K562 (cell line): ENCODE data around the gene AP2S1. TPM values are rescaled to one million over a fixed set of nuclear protein-coding genes. Genes with fewer than 3 reads are reported as not detected.

Experiments
- ATAC-seq: fragments of 200-7000 bp; cut with Tn5 transposase; 3 replicates; pipeline ENCODE4 v1.9.1; 2020; ENCODE audit warnings: moderate library complexity
- BruUV-seq: library from RNA; stranded (reverse); fragments of 400-500 nt; replicated peaks from 2 replicates; lab custom pipeline; 2021; lab: Mats Ljungman, UMichigan
- CTCF ChIA-PET: fragments of 300-600 bp; formaldehyde crosslinking; extraction: SDS; loops from one replicate; lab custom pipeline; 2021; ENCODE audit warnings: low intra/inter-chr PET ratio; lab: Yijun Ruan, JAX
- POLR2A ChIA-PET: fragments of 300-600, 350-650 bp; sonication (Branson Sonifier 250); formaldehyde crosslinking; extraction: SDS; loops from one replicate; lab custom pipeline; 2021; ENCODE audit warnings: antibody characterized with exemption, inconsistent platforms; lab: Yijun Ruan, JAX
- DNase-seq, 4 experiments: peaks; one replicate each; pipeline versions ENCODE4 v3.0.0 to v3.0.0-alpha.2; 2011 to 2018; ENCODE audit warnings: low spot score in 3 of 4, mixed read lengths in 3 of 4; ENCODE audit errors: extremely low read depth in 1 of 4
- FAIRE-seq: peaks from 2 replicates; lab custom pipeline; 2011; peaks lifted over from hg19 to GRCh38; lab: Jason Lieb, UNC
- H2AFZ ChIP-seq: 2 replicates; pipeline ENCODE4 v1.6.0; 2011; ENCODE audit warnings: low read depth, low read length, control low read depth, inconsistent platforms
- H3K27ac ChIP-seq: fragments of 200-600 bp; 3 replicates; pipeline ENCODE4 v1.8.0; 2011; ENCODE audit warnings: low read depth, mild to moderate bottlenecking, control low read depth, inconsistent platforms, low read length, moderate library complexity, mixed read lengths; ENCODE audit errors: extremely low read depth
- H3K27me3 ChIP-seq, 2 experiments: fragments of 300-600 bp in 1 of 2; 2 replicates in 1 of 2; 3 replicates in 1 of 2; pipeline versions ENCODE4 v1.6.0 to v1.8.0; 2011; ENCODE audit warnings: inconsistent platforms in 2 of 2, low read length in 2 of 2, mild to moderate bottlenecking in 1 of 2, mixed read lengths in 1 of 2, moderate library complexity in 1 of 2; ENCODE audit not compliant: control insufficient read depth in 2 of 2, insufficient read depth in 2 of 2
- H3K36me3 ChIP-seq: fragments of 300-600 bp; 3 replicates; pipeline ENCODE4 v1.8.0; 2011; ENCODE audit warnings: mild to moderate bottlenecking, low read length, inconsistent platforms; ENCODE audit not compliant: control insufficient read depth, insufficient read depth
- H3K4me1 ChIP-seq, 2 experiments: fragments of 200-600 bp in 1 of 2; replicated peaks in 1 of 2; 2 replicates in 1 of 2; 3 replicates in 1 of 2; pipeline versions ENCODE4 v1.5.1 to v1.8.0; 2011; ENCODE audit warnings: inconsistent platforms in 2 of 2, low read length in 2 of 2, mild to moderate bottlenecking in 1 of 2, mixed read lengths in 1 of 2, moderate library complexity in 1 of 2; ENCODE audit not compliant: control insufficient read depth in 2 of 2, insufficient read depth in 2 of 2
- H3K4me2 ChIP-seq: 2 replicates; pipeline ENCODE4 v1.6.1; 2011; ENCODE audit warnings: low read length, control low read depth, inconsistent platforms, mixed read lengths; ENCODE audit not compliant: insufficient read depth
- H3K4me3 ChIP-seq: fragments of 200-600 bp; sonication (generic), shearing (Covaris generic); 2 replicates; pipeline ENCODE4 v1.5.1; 2016; ENCODE audit warnings: control low read depth, inconsistent platforms
- H3K79me2 ChIP-seq: fragments of 200-600 bp; 3 replicates; pipeline ENCODE4 v1.8.0; 2011; ENCODE audit warnings: low read length, inconsistent platforms; ENCODE audit not compliant: control insufficient read depth, insufficient read depth
- H3K9ac ChIP-seq, 2 experiments: 2 replicates each; pipeline versions ENCODE4 v1.6.0 to v1.6.1; 2011; ENCODE audit warnings: low read depth in 2 of 2, low read length in 2 of 2, control low read depth in 1 of 2, inconsistent platforms in 1 of 2, mild to moderate bottlenecking in 1 of 2, mixed read lengths in 1 of 2; ENCODE audit not compliant: insufficient read depth in 1 of 2
- H3K9me1 ChIP-seq: one replicate; pipeline ENCODE4 v1.6.0; 2011; ENCODE audit warnings: inconsistent platforms, mild to moderate bottlenecking, low read length, moderate library complexity; ENCODE audit not compliant: control insufficient read depth, insufficient read depth
- H3K9me3 ChIP-seq: replicated peaks from 2 replicates; pipeline ENCODE4 v1.5.1; 2011; ENCODE audit warnings: low read depth, low read length, inconsistent platforms; ENCODE audit not compliant: control insufficient read depth, insufficient read depth
- H4K20me1 ChIP-seq: replicated peaks from 2 replicates; pipeline ENCODE4 v1.6.1; 2011; ENCODE audit warnings: low read length, inconsistent platforms, mixed read lengths; ENCODE audit not compliant: control insufficient read depth, insufficient read depth
- ADNP ChIP-seq: fragments of 200-800 bp; sonication (Bioruptor generic); IDR thresholded peaks from 2 replicates; pipeline ENCODE4 v1.6.1; 2016; ENCODE audit warnings: missing genetic modification characterization, missing compliant biosample characterization
- ELF2 ChIP-seq: fragments of 250-450 bp; sonication (Bioruptor Pico); IDR thresholded peaks from 2 replicates; pipeline ENCODE4 v1.5.0; 2021; ENCODE audit warnings: mild to moderate bottlenecking
- FOXP1 ChIP-seq: sonication (generic); formaldehyde crosslinking; IDR thresholded peaks from 2 replicates; pipeline ENCODE4 v1.8.0; 2022; ENCODE audit warnings: mild to moderate bottlenecking, missing genetic modification reagents
- HDAC1 ChIP-seq, 2 experiments: fragments of 450-650 bp; IDR thresholded peaks; 2 replicates each; pipeline ENCODE4 v1.6.1; 2016 to 2017; ENCODE audit warnings: inconsistent platforms in 1 of 2, mild to moderate bottlenecking in 1 of 2, moderate library complexity in 1 of 2
- KLF10 ChIP-seq: fragments of 250-450 bp; sonication (Bioruptor Pico); IDR thresholded peaks from 2 replicates; pipeline ENCODE4 v1.6.1; 2021; ENCODE audit warnings: matching md5 sums
- KLF13 ChIP-seq: fragments of 450-650 bp; IDR thresholded peaks from 2 replicates; pipeline ENCODE4 v1.6.1; 2016; ENCODE audit warnings: missing genetic modification characterization, low read depth, mild to moderate bottlenecking, missing compliant biosample characterization, moderate library complexity, borderline replicate concordance
- NBN ChIP-seq: fragments of 450-650 bp; IDR thresholded peaks from 2 replicates; pipeline ENCODE4 v1.6.1; 2016; ENCODE audit warnings: low read depth, mild to moderate bottlenecking
- RBM25 ChIP-seq: fragments of 200-400 bp; formaldehyde crosslinking; IDR thresholded peaks from 2 replicates; pipeline ENCODE4 v1.6.1; 2018; ENCODE audit warnings: low read length, low read depth, moderate library complexity; ENCODE audit not compliant: severe bottlenecking
- SMAD1 ChIP-seq: fragments of 150-350 bp; IDR thresholded peaks from 2 replicates; pipeline ENCODE4 v1.6.1; 2014; ENCODE audit warnings: low read length, low read depth; ENCODE audit not compliant: partially characterized antibody
- TOE1 ChIP-seq, 2 experiments: fragments of 450-650 bp in 1 of 2; sonication (generic) in 1 of 2; formaldehyde crosslinking in 1 of 2; IDR thresholded peaks; 2 replicates each; pipeline versions ENCODE4 v1.7.1 to v1.8.0; 2016 to 2022; ENCODE audit warnings: borderline replicate concordance in 2 of 2, mild to moderate bottlenecking in 2 of 2, antibody characterized with exemption in 1 of 2, inconsistent platforms in 1 of 2, low read depth in 1 of 2, missing genetic modification reagents in 1 of 2, moderate library complexity in 1 of 2
- ZNF197 ChIP-seq: fragments of 200-800 bp; sonication (Bioruptor generic); IDR thresholded peaks from 2 replicates; pipeline ENCODE4 v1.6.1; 2016; ENCODE audit warnings: low read depth, missing genetic modification characterization, missing compliant biosample characterization
- WGBS: fragments of 100-300 bp; shearing (Covaris generic); methylation state at CpG from one replicate; pipeline ENCODE4 v1.1.6; 2016; ENCODE audit warnings: low coverage, mixed read lengths; ENCODE audit not compliant: insufficient coverage; ENCODE audit errors: missing lambda C conversion rate; 5-methylcytosine and 5-hydroxymethylcytosine counted together
- in situ Hi-C: fragments of 300-500 bp; cut with MboI; formaldehyde crosslinking; loops from 4 replicates; pipeline ENCODE4 v1.15.0; 2018; ENCODE audit warnings: inconsistent platforms, mixed read lengths
- intact Hi-C: fragments of 100-400 bp; cut with micrococcal nuclease; formaldehyde crosslinking; loops from 2 replicates; pipeline ENCODE4 v1.14.2; 2022
- polyA plus RNA-seq, 8 experiments: library from polyadenylated mRNA; depleted of rRNA in 4 of 8; stranded (reverse) in 5 of 8; unstranded in 3 of 8; fragments of >200 nt; fragmentation: Nextera tagmentation in 2 of 8; fragmentation: Illumina TruSeq in 1 of 8; extraction: Ambion mirVana in 2 of 8; extraction: Trizol in 1 of 8; gene quantifications; 2 replicates each; pipeline versions ENCODE4 v1.2.1 to v1.2.3, GENCODE V29; 2011 to 2014; ENCODE audit warnings: inconsistent platforms in 1 of 8, missing spikeins in 1 of 8
- total RNA-seq, 7 experiments: library from RNA; depleted of rRNA in 6 of 7; stranded (reverse); fragments of >200 nt in 6 of 7; fragmentation: Illumina TruSeq in 2 of 7; extraction: Trizol in 2 of 7; gene quantifications; 2 replicates each; pipeline versions ENCODE4 v1.2.1 to v1.2.3, GENCODE V29; 2011 to 2021; ENCODE audit warnings: low replicate concordance in 1 of 7
- TF ChIP-seq, protein P1 (sequence below): sonication (generic); formaldehyde crosslinking; IDR thresholded peaks from 2 replicates; pipeline ENCODE4 v1.9.0; 2022; ENCODE audit warnings: mild to moderate bottlenecking, missing genetic modification reagents
- TF ChIP-seq, protein P2 (sequence below): fragments of 450-650 bp; IDR thresholded peaks from 2 replicates; pipeline ENCODE4 v1.6.1; 2016; ENCODE audit warnings: borderline replicate concordance
- TF ChIP-seq, protein P3 (sequence below): fragments of 200-800 bp; sonication (Bioruptor generic); IDR thresholded peaks from 2 replicates; pipeline ENCODE4 v1.6.1; 2017; ENCODE audit warnings: missing genetic modification characterization, missing compliant biosample characterization

The AP2S1 gene
- total and polyA plus RNA-seq, 9 of the 15 experiments (the other 6 are each of a cell fraction or from before 2014, with no cell fraction given) = 32.4 to 294 (median 136) TPM

DNA sequence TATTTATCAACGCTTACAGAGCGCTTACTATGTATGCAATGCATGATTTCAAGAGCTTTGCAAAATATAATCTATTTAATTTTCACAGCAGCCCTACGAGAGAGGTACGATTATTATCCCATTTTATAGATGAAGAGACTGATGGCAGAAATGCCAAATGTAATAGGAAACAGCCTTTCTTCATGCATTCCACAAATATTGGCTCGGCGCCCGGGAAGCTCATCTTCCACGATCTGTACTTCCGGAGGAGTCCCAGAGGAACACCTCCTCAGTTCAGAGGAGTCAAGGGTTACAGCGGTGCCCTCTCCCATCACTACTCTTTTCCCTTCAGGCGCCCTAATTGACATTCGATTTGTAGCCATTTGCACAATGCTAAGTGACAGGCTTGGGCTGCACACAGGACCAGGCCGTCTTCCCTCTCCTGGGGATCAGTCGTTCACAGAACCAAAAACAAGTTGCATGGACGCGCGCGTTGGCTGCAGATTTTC is 9.0 kb upstream of the AP2S1 start:
- ChIA-PET POLR2A (interaction anchor here (0.6 to 0.9 kb wide), 6 partner anchors 31 to 930 kb away, joined by 3 to 6 read pairs (median 4); partner anchors contain the start of gene SLC1A5), CTCF (interaction anchor here (0.7 kb wide), 1 partner anchor 126 kb away, joined by 3 read pairs; no protein-coding TSS in a partner anchor)
- intact Hi-C loops (loop anchor here (5.0 to 10.0 kb wide), 3 partner anchors 68 to 385 kb away; partner anchors contain the start of gene ZC3H4), in situ Hi-C loops (loop anchor here (10.0 kb wide), 2 partner anchors 265 to 385 kb away; no protein-coding TSS in a partner anchor)
- WGBS = 3% methylated on average over 18 of the region's 18 CpGs
- TSS peak; percentile 89 for BruUV-seq
- FAIRE-seq = no peak
- Histone ChIP-seq H3K79me2 (peaks cover 44% of the 10 kb centered on the region), H3K27ac (peak overlapping the region; percentile 99), H3K36me3 (0 out of 3 replicates have a peak, but pooled peaks cover 2% of the 10 kb centered on the region), H3K27me3 (no peaks in the 10 kb centered on the region), H4K20me1 (peaks cover 27% of the 10 kb centered on the region), H3K4me3 (peak overlapping the region; percentile 73), H3K9ac (peak overlapping the region; percentile 51 to 76; a peak in 2 of 4 replicates), H3K9me1 (no peaks in the 10 kb centered on the region), H3K9me3 (no peaks in the 10 kb centered on the region), H3K4me1 (peaks cover 31 to 33% of the 10 kb centered on the region in 2 experiments; a peak in 4 of 5 replicates), H3K4me2 (peak overlapping the region; percentile 85), H2AFZ (peak overlapping the region; percentile 92)
- DNase-seq = peak; percentile 43 to 92 (median 56)
- peak; percentile 0; the same call in 1 of the 3 replicates for ATAC-seq
- TF ChIP-seq, protein P1, sequence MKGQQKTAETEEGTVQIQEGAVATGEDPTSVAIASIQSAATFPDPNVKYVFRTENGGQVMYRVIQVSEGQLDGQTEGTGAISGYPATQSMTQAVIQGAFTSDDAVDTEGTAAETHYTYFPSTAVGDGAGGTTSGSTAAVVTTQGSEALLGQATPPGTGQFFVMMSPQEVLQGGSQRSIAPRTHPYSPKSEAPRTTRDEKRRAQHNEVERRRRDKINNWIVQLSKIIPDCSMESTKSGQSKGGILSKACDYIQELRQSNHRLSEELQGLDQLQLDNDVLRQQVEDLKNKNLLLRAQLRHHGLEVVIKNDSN = no peak
- TF ChIP-seq TOE1 (IDR thresholded peaks at IDR 0.05; ENCODE audit: borderline replicate concordance) (peak; percentile 37; the same call in 1 of the 2 replicates), TOE1 (CRISPR knock-in tag; IDR thresholded peaks at IDR 0.05; ENCODE audit: borderline replicate concordance, low read depth) (no peak), RBM25 (peak; percentile 87), KLF10 (CRISPR knock-in tag) (no peak), KLF13 (tag) (peak; percentile 68; the same call in 1 of the 2 replicates), FOXP1 (no peak), ADNP (peak; percentile 83), ZNF197 (CRISPR knock-in tag) (0 out of 2 replicates have a peak, but pooled peaks have one; percentile 19), NBN (peak; percentile 73; the same call in 1 of the 2 replicates), SMAD1 (peak; percentile 20), ELF2 (CRISPR knock-in tag) (0 out of 2 replicates have a peak, but pooled peaks have one; percentile 35), HDAC1 (IDR thresholded peaks at IDR 0.05) (peak in 1 of 2 experiments; percentile 94; a peak in 2 of 4 replicates)
- TF ChIP-seq, protein P2, sequence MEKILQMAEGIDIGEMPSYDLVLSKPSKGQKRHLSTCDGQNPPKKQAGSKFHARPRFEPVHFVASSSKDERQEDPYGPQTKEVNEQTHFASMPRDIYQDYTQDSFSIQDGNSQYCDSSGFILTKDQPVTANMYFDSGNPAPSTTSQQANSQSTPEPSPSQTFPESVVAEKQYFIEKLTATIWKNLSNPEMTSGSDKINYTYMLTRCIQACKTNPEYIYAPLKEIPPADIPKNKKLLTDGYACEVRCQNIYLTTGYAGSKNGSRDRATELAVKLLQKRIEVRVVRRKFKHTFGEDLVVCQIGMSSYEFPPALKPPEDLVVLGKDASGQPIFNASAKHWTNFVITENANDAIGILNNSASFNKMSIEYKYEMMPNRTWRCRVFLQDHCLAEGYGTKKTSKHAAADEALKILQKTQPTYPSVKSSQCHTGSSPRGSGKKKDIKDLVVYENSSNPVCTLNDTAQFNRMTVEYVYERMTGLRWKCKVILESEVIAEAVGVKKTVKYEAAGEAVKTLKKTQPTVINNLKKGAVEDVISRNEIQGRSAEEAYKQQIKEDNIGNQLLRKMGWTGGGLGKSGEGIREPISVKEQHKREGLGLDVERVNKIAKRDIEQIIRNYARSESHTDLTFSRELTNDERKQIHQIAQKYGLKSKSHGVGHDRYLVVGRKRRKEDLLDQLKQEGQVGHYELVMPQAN = peak; percentile 96
- TF ChIP-seq, protein P3, sequence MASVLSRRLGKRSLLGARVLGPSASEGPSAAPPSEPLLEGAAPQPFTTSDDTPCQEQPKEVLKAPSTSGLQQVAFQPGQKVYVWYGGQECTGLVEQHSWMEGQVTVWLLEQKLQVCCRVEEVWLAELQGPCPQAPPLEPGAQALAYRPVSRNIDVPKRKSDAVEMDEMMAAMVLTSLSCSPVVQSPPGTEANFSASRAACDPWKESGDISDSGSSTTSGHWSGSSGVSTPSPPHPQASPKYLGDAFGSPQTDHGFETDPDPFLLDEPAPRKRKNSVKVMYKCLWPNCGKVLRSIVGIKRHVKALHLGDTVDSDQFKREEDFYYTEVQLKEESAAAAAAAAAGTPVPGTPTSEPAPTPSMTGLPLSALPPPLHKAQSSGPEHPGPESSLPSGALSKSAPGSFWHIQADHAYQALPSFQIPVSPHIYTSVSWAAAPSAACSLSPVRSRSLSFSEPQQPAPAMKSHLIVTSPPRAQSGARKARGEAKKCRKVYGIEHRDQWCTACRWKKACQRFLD (CRISPR knock-in tag) = 0 out of 2 replicates have a peak, but pooled peaks have one; percentile 6
